ENCODE data around the gene TOMM34.

TOMM34 gene, protein sequence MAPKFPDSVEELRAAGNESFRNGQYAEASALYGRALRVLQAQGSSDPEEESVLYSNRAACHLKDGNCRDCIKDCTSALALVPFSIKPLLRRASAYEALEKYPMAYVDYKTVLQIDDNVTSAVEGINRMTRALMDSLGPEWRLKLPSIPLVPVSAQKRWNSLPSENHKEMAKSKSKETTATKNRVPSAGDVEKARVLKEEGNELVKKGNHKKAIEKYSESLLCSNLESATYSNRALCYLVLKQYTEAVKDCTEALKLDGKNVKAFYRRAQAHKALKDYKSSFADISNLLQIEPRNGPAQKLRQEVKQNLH

DNA sequence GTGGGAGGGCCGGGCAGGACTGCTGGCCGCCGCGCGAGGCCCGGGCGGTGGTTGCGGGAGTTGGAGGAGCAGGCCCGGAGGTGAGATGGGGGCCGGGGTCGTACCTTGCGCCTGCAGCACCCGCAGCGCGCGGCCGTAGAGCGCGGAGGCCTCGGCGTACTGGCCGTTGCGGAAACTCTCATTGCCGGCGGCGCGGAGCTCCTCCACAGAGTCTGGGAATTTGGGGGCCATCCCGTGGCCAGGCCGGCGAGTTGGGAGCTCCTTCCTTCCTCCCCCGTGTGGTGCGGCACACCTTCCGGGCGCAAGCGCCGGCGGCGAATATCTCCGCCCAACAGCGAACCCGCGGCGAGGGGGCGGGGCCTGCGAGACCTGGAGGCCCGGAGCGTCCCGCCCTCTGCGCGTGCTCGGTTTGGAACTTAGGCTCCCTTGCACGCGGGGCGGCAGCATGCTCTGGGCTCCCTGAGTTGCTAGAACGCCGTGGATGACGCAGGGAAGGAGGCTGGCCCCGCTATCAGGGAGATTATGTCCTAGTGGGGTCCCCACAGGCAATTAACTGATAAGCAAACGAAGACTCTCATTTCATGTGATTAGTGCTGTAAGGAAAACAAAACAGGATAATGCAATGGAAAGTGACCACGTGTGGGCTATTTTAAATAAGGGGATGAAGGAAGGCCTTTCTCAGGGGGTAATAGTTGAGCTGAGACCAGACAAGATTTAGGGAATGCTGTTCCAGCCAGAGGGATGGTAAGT, at the start of gene TOMM34:
TOMM34 (minus strand) TSS at position 295 of the 750 bp plus-strand sequence; CDS start at position 231, 64 bp downstream.
- peak; percentile 92 for DNase-seq

DNA sequence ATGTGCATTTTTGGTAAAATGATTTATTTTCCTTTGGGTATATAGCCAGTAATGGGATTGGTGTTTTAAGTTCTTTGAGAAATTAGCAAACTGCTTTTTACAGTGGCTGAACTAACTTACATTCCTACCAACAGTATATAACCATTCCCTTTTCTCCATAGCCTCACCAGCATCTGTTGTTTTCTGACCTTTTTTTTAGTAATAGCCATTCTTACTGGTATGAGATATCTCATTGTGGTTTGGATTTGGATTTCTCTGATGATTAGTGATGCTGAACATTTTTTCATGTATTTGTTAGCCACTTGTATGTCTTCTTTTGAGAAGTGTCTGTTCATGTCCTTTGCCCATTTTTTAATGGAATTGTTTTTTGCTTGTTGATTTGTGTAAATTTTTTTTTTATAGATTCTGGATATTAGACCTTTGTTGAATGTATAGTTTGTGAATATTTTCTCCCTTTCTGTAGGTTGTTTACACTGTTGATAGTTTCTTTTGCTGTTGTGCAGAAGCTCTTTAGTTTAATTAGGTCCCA, 48.4 kb upstream of the TOMM34 start:
- no peak for DNase-seq

DNA sequence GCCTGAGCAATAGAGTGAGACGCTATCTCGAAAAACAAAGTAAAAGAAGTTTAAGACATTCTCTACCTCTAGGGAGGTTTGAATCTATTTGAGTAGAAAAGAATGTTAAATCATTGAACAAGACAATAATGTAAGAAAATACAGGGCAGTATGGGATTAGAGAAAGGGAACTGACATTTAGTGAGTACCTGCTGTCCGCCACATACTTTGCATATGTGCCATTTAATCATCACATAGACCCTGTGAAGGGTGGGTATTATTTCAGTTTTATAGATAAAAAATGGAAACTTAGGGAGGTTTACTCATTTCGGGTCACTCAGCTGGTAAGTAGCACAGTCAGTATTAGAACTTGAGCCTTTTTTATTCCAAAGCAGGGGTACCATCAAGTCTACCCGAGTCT, 37.5 kb upstream of the TOMM34 start:
- DNase-seq = no peak

DNA sequence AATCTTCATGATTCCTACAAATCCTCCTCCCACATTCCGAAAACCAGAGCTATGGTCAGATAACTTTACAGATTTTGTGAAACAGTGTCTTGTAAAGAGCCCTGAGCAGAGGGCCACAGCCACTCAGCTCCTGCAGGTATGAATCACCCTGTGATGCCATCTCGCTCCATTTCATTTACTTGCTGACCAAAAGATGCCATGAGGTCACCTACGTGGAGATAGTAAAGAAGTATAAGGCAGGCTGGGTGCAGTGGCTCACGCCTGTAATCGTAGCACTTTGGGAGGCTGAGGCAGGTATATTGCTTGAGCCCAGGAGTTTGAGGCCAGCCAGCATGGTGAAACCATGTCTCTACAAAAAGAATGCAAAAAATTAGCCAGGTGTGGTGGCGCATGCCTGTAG, 37.0 kb upstream of the TOMM34 start:
- DNase-seq = no peak

DNA sequence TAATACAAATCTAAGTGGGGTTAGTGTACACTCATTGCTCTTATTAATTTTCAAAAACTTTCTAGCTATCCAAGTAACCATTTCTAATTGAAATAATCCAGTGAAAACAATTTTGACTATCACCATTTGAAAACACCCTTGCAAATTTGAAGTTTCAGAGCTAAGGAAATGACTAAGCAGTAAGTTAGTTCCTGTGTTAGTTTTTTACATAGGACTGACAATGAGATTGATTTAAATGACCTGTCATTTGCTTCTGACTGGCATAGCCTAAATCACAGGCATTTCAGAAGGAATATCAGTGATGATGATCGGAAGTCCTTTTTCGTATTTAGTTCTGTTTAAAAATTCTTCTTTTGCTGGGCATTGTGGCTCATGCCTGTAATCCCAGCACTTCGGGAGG, 33.1 kb upstream of the TOMM34 start:
- DNase-seq = no peak

DNA sequence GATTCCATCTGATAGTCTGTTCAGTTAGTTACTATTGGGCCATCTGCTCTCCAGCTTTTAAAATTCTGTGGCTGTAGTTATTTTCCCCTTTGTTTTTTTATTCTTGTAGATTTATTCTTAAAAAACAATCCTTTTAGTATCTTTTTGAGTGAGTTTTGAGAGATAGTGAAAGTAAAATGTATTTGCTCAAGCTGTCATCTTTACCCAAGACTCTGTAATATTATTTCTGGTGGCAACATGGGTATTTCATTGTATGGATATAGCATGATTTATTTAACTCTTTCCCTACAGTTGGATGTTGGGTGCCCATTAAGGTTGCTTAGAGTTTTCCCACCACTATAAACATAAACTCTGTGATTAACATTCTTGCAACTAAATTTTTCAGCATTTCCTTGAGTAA, 30.8 kb upstream of the TOMM34 start:
- DNase-seq = no peak

DNA sequence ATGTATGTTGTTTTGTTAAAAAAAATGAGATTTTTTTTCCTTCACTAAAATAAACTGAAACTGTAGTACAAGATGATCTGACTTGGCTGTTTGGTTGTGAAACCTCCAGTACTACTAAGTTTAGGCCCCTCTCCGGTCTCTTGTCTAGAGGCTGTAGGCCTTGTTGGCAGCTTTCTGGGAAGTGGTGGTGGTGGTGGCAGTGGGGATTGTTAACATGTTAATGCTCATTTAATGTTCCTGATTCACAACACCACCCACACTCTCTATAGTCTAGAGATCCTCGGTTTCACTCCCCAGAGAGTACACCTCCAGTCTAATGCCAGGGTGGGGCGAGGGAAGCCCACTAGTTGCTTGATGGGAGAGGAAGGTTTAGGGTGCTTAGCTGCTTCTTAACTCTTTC, 30.2 kb upstream of the TOMM34 start:
- no peak for DNase-seq

DNA sequence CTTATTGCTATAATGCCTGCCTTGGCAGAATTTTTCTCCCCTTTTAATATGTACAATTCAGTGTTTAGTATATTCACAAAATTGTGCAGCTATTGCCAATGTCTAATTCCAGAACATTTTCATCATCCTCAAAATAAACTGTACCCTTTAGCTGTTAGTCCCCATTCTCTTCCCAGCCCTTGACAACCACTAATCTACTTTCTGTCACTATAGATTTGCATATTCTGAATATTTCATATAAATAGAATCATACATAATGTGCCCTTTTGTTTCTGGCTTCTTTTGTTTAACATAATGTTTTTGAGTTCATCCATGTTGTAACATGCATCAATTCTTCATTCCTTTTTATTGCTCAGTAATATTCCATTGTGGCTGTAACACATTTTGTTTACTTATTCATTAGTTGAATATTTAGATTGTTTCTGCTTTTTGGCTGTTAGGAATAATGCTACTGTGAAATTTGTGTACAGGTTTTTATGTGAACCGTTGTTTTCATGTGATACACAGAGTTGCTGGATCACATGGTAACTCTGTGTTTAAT, 28.5 kb upstream of the TOMM34 start:
- DNase-seq = no peak

DNA sequence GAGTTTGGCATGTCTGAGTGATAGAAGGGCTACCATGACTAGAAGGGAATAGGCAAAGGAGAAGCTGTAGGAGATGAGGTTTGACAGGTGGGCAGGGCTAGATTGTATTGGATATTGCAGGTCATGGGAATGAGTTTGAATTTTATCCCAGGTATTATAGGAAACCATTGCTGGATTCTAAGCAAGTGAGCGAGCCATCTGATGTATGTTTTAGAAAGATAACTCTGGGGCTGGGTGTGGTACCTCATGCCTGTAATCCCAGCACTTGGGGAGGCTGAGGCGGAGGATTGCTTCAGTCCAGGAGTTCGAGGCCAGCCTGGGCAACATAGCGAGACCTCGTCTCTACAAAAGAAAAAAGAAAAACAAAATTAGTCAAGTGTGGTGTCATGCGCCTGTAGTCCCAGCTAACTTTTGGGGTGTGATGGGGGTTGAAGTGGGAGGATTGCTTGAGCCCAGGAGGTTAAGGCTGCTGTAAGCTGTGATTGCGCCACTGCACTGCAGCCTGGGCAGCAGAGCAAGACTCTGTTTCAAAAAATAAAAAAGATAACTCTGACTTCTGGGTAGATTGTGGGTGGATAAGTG, 23.0 kb upstream of the TOMM34 start:
- no peak for DNase-seq

DNA sequence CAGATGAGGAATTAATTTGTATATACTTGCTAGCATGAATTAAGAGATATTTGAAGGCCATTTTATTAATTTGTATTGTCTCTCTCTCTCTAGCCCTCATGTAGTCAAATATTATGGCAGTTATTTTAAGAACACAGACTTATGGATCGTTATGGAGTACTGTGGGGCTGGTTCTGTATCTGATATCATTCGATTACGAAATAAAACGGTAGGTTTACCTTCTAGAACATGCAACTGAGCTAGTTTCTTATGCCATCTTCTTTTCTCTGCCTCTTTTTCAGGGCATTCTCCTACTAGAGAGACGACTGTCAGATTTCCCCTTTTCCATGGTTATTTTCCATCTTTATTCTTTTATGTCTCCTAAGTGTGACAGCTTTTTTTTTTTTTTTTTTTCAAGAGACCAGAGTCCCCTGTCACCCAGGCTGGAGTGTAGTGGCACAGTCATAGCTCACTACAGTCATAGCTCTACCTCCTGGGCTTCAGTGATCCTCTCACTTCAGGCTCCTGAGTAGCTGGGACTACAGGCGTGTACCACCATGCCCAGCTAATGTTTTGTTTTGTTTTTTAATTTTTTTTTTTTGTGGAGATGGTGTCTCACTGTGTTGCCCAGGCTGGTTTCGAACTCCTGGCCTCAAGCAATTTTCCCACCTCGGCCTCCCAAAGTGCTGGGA, 21.7 kb upstream of the TOMM34 start:
- no peak for DNase-seq

DNA sequence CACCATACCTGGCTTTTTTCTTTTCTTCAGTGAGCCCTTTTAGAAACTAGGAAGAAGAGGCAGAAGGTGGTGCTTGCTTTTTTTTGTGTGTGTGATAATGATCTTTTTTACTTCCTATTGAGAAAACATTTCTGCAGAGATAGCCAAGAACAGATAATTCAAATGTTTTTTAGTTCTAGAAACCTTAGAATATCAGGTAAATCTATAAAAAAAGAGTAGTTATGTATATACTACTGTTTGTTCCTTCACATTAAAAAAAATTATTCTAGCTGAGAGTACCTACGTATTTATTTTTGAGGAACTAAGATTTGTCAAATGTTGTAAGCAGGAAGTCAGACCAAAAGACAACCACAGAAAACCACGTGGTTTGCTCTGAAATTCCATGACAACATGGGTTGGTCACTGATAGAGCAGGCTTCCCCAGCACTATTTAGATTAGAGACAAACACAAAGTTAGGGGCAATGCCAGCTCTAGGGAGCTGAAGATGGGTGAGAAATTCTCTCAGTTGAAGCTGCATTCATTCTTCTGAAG, 19.0 kb upstream of the TOMM34 start:
- DNase-seq = peak; percentile 21

DNA sequence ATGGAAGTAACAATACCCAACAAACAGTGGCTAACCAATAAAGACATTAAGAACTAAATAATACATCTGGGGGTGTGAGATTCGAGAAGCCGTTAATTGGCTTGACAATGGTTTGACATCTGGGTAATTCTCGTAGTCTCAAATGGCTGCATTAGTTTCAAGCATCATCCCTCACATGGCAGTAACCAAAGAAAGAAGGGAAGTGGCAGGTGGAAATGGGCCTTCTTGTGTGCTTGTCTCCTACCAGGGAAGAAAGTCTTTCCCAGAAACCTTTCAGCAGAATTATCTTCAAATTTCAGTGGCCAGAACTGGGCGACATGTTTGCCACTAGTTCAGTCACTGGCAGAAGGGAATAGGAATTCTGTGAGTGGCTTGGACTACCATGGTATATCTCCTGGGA, 16.5 kb upstream of the TOMM34 start:
- no peak for DNase-seq

DNA sequence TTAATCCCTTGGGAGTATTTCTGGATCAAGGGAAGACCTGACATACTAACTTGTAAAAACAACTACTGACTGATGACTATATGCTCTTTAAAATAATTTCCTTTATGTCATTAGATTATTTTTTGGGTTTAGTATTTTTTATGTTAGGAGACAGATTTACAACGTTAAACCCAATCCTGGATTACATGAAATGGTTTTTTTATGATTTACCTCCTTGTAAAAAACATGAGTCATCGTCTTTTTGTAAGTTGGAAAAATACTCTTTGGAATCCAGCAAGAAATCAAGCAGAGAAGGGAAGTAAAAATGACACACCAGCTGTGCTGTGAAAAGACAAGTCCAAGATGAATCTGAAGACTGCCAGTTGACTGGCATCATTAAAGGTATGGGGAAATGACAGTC, 12.9 kb upstream of the TOMM34 start:
- DNase-seq = no peak

DNA sequence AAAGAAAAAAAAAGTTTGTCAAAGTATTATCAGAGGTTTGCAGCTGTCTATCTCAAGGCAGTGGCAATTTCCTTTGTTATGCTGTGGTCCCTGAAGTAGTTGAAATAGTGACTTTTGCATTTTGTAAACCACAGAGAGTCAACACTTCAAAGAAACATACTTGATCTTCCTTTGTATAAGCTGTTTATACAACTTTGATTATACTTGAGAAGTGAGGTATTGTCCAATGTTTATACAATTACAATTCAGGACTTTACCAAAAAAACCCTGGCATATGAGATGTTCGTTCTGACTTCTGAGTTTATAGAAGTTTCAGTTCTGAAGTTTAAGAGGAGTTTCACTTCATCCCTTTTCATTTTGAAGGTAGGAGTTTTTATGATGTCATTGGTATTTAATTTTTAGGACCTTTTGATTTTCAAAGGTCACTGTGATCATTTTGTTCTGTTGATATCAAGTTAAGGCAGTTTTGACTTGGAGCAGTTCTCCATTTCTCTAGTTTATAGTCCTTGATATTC, 10.1 kb upstream of the TOMM34 start:
- DNase-seq = no peak

DNA sequence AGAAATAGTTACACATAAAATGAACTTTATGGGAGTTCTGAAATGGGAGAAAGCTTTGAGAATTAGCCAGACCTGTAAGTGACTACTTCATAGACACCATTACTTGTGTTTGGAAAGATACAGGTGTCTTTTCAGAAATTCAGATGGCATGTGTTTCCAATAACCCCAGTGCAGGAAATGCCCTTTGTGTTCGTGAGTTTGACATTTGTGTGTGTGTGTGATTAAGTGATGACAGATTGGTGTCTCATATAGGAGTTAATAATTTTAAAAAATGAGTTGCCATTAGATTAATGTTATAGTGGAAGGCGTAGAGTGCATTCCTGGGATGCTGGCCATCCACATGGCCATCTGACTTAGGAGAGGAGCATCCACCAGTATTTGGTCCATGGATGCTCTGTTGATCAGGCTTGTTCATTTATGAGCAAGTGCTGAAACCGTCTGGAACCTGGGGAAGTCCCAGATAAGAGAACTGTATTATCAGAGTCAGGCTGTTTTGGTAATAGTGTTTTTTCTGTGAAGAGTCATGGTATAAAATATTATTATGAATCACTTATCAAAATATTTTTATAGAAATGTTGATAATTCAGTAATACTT, 9.2 kb upstream of the TOMM34 start:
- no peak for DNase-seq

DNA sequence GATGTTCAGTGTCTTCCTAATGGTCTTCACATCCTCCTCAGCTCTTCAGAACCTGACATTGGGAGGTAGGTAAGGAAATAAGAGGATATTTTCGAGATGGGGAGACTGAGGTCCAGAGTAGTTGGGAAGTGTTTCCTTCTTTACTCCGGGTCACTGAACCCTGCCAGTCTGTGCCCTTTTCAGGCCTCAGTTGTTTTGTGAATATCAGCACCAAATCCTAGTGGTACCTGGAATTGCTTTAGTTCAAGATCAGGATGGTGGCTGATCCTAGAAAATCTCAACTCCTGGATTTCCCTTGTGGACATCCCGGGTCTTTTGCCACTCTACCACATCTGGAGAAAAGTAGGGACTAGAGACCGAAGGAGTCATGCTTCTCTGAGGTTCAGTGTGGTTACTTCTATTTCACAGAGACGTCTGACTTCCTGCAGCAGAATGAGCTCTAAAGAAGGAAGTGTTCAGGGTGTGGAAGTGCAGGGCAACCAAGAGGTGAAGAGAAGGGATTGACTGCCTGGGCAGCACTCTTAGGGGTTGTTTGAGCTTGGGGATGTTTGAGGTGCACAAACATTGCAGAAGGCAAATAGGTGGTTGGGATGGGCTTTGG, 7.1 kb upstream of the TOMM34 start:
- DNase-seq = no peak

DNA sequence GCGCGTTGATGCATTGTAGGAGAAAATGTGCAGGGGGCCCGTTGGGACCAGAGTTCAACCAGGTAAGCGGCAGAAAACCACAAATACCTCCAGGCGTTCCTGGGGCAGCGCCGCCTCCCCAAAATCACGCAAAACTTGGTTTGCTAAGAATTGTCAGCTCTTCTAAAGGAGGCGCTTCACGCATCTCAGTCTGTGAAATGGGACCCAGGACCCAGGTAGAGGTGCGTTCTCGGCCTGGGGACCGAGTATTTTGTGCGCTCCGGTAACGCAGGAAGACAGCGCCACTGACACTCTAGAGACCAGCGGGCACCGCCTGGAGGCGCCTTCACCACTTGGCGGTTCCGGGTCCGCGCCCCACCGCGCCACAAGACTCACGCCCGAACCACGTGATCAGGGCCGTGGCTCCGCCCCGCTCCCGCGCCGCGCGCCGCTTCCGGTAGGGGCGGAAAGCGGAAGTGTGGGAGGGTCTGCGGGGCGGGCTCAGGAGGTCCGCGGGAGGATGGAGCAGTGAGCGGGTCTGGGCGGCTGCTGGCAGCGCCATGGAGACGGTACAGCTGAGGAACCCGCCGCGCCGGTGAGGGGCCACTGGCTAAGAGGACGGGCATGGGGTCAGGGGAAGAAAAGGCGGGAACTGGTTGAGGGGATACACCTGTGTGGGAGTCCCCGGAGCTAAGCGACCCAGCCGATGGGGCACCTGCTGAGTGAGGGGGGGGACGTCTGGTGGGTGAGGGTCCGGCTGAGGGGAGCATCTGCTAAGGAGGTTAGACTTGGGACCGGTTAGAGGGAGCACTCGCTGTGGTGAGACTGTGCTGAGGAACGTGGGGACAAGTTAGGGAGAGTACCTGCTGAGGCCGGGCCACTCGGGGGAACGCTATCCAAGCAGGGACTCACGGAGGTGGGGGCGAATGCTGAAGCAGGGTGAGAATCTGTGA, 6.1 kb upstream of the TOMM34 start, which contains the start of gene STK4:
STK4 (plus strand) TSS at position 483 of the 932 bp plus-strand sequence; CDS start at position 540, 57 bp downstream.
- DNase-seq = peak; percentile 96

DNA sequence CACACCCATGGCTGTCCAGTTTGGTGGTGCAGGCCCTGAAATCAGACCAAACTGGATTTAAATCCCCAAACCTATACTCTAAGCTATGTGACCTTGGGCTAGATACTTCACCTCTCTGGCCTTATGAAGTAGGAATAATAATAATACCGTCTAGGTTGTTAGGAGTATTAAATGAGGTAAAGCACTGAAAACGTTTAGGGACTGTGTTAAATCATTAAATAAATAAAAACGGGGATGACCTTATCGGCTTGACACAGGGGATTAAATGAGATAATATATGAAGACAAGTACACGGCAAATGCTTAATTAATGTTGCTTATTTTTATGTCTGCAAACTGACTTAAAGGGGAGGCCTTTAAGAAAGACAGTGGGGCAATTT, 5.4 kb upstream of the TOMM34 start:
- no peak for DNase-seq

DNA sequence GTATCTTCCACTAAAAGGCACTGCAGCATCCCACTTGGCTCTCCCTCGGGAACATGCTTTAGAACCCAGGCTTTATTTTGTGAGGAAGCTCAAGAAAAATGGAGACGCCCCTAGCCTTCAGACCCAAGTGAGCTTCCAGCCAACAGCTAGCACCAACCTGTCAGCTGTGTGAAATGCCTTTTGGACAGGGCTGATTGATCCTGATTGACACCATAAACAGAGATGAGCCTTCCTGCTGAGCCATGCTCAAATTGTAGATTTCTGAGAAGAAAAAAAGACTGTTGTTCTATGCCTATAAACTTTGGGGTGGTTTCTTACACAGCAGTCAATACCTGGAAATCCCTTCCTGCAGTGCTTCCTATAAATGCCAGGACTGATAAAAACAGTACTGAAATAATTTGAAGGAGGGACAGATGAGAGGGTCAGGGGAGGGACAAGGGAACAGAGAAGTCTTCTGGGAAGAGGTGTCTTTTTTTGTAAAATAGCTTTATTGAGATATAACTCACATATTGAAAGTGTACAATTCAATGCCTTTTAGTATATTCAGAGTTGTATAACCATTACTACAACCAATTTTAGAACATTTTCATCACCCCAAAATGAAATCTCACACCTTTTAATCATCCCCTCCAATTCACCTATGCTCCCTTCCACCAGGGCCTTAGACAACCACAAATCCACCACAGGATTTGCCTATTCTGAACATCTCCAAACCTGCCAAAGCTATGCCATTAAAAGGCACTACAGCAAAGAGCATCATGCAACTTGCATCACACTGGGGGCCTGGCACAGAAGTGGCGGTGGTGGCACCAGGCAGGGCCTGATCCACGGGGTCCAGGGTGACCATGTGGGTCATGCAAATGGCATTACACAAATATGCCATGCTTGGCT, 3.4 kb upstream of the TOMM34 start:
- no peak for DNase-seq

Data from midbrain (tissue), 1 donor.